ENCODE data around the gene PLXNA4. TPM values are rescaled to one million over a fixed set of nuclear protein-coding genes. Genes with fewer than 3 reads are reported as not detected.
A peak's percentile ranks its signal among the peaks of the same experiment; 100 is the strongest.

The PLXNA4 gene
- total RNA-seq, 1 donor from 2014 or later: 3.3 TPM

DNA sequence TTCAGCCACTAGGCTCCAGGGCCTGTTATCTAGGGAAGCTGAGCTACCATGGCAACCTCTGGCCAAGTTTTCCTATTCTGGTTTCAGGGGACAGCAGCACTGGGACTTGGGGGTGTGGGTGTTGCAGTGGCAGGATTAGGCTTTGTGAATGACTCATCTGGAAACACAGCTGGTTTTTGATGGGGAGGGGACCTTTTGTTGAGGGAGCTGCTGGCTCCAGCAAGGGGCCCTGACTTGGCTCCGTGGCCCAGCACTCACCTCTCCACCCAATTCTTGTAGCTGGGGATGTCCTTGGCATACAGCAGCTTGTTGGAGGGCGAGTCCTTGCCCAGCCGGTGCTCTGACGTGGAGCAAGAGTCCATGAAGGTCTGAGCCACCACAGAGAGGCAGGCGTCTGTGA is 435.9 kb downstream of the PLXNA4 start:
- peaks cover 2% of the 10 kb centered on the region for H3K36me3 ChIP-seq (ENCODE audit: insufficient read depth, low read length)
- no peak overlapping the region for H3K4me3 ChIP-seq (ENCODE audit: insufficient read depth, low read depth, low read length)
- no peak overlapping the region for H3K27ac ChIP-seq (ENCODE audit: low read depth, low read length)
- no peak overlapping the region for H3K4me2 ChIP-seq (ENCODE audit: low read length)
- H3K27me3 ChIP-seq (ENCODE audit: insufficient read depth, low read length): no peaks in the 10 kb centered on the region
- no peaks in the 10 kb centered on the region for H3K27me3 Mint-ChIP-seq (ENCODE audit: low read depth, unreplicated experiment)
- no peak overlapping the region for H2AFZ ChIP-seq (ENCODE audit: low read depth, low read length)
- H3K9me3 ChIP-seq (ENCODE audit: insufficient read depth, low read depth, low read length): no peaks in the 10 kb centered on the region
- H3K36me3 Mint-ChIP-seq (ENCODE audit: low read depth, unreplicated experiment): no peaks in the 10 kb centered on the region
- H3K27ac Mint-ChIP-seq (ENCODE audit: unreplicated experiment): peak overlapping the region; percentile 36
- H3K4me3 Mint-ChIP-seq (ENCODE audit: unreplicated experiment): no peak overlapping the region
- no peak for FAIRE-seq
- peaks cover 25% of the 10 kb centered on the region for H3K4me1 ChIP-seq (ENCODE audit: insufficient read depth, low read length)
- TF ChIP-seq, protein P1, sequence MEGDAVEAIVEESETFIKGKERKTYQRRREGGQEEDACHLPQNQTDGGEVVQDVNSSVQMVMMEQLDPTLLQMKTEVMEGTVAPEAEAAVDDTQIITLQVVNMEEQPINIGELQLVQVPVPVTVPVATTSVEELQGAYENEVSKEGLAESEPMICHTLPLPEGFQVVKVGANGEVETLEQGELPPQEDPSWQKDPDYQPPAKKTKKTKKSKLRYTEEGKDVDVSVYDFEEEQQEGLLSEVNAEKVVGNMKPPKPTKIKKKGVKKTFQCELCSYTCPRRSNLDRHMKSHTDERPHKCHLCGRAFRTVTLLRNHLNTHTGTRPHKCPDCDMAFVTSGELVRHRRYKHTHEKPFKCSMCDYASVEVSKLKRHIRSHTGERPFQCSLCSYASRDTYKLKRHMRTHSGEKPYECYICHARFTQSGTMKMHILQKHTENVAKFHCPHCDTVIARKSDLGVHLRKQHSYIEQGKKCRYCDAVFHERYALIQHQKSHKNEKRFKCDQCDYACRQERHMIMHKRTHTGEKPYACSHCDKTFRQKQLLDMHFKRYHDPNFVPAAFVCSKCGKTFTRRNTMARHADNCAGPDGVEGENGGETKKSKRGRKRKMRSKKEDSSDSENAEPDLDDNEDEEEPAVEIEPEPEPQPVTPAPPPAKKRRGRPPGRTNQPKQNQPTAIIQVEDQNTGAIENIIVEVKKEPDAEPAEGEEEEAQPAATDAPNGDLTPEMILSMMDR (IDR thresholded peaks at IDR 0.05; ENCODE audit: insufficient read depth, low read depth, low read length): no peak
- no peak for TF ChIP-seq EZH2 (IDR thresholded peaks at IDR 0.05; ENCODE audit: insufficient read depth, low read length)
- H4K20me1 ChIP-seq (ENCODE audit: insufficient read depth, low read length): no peaks in the 10 kb centered on the region
- no peaks in the 10 kb centered on the region for H3K79me2 ChIP-seq (ENCODE audit: insufficient read depth, low read length)
- H3K4me1 Mint-ChIP-seq (ENCODE audit: low read depth, unreplicated experiment): peaks cover 39% of the 10 kb centered on the region
- no peak overlapping the region for H3K9ac ChIP-seq (ENCODE audit: low read length)
- no peaks in the 10 kb centered on the region for H3K9me3 Mint-ChIP-seq (ENCODE audit: unreplicated experiment)
- peak; percentile 43 for DNase-seq (ENCODE audit: low read depth)

DNA sequence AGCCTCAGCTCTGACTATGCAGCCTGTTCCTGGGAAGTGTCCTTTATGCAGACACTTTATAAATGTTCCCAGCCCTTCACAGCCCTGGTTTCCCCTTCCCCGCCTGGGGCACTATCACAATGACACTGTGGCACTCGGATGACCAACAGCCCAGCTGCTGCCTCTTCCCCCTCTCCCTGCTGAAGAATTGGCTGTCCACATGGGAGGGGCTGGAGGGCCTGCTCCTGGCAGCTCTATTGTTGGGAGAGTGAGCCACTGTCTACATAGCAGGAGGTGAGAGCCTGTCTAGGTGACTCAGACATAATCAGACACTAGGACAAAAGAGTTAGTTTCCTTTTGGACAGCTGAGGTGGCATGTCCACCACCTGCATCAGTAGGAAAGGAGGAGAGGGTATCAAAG is 437.5 kb downstream of the PLXNA4 start:
- H3K27ac Mint-ChIP-seq (ENCODE audit: unreplicated experiment): peak overlapping the region; percentile 15
- no peaks in the 10 kb centered on the region for H3K36me3 Mint-ChIP-seq (ENCODE audit: low read depth, unreplicated experiment)
- Histone ChIP-seq H3K9me3 (ENCODE audit: insufficient read depth, low read depth, low read length) (no peaks in the 10 kb centered on the region), H3K27me3 (ENCODE audit: insufficient read depth, low read length) (no peaks in the 10 kb centered on the region), H3K4me1 (ENCODE audit: insufficient read depth, low read length) (peaks cover 20% of the 10 kb centered on the region), H3K9ac (ENCODE audit: low read length) (no peak overlapping the region), H3K79me2 (ENCODE audit: insufficient read depth, low read length) (no peaks in the 10 kb centered on the region), H3K4me2 (ENCODE audit: low read length) (peak overlapping the region; percentile 9), H3K27ac (ENCODE audit: low read depth, low read length) (no peak overlapping the region), H2AFZ (ENCODE audit: low read depth, low read length) (no peak overlapping the region), H3K4me3 (ENCODE audit: insufficient read depth, low read depth, low read length) (no peak overlapping the region), H4K20me1 (ENCODE audit: insufficient read depth, low read length) (no peaks in the 10 kb centered on the region), H3K36me3 (ENCODE audit: insufficient read depth, low read length) (peaks cover 2% of the 10 kb centered on the region)
- no peaks in the 10 kb centered on the region for H3K9me3 Mint-ChIP-seq (ENCODE audit: unreplicated experiment)
- peaks cover 38% of the 10 kb centered on the region for H3K4me1 Mint-ChIP-seq (ENCODE audit: low read depth, unreplicated experiment)
- no peak for FAIRE-seq
- no peak for TF ChIP-seq EZH2 (IDR thresholded peaks at IDR 0.05; ENCODE audit: insufficient read depth, low read length)
- TF ChIP-seq, protein P1 (IDR thresholded peaks at IDR 0.05; ENCODE audit: insufficient read depth, low read depth, low read length): no peak
- H3K27me3 Mint-ChIP-seq (ENCODE audit: low read depth, unreplicated experiment): no peaks in the 10 kb centered on the region
- peak; percentile 64 for DNase-seq (ENCODE audit: low read depth)
- no peak overlapping the region for H3K4me3 Mint-ChIP-seq (ENCODE audit: unreplicated experiment)

DNA sequence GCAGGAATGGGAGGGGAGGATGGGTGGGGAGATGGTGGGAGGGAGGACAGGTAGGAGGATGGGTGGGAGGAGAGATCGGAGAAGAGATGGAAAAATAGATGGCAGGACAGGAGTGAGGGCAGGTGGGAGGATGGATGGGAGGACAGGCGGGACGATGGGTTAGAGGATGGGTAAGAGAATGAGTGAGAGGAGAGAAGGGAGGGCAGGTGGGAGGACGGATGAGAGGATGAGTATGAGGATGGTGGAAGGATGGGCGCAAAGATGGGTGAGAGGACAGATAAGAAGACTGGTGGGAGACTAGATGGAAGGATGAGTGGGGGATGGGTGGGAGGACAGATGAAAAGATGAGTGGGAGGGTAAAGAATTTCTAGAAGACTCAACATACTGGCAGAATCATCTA is 438.6 kb downstream of the PLXNA4 start:
- Histone ChIP-seq H3K9me3 (ENCODE audit: insufficient read depth, low read depth, low read length) (no peaks in the 10 kb centered on the region), H3K79me2 (ENCODE audit: insufficient read depth, low read length) (no peaks in the 10 kb centered on the region), H3K27ac (ENCODE audit: low read depth, low read length) (no peak overlapping the region), H4K20me1 (ENCODE audit: insufficient read depth, low read length) (no peaks in the 10 kb centered on the region), H3K4me2 (ENCODE audit: low read length) (no peak overlapping the region), H3K27me3 (ENCODE audit: insufficient read depth, low read length) (no peaks in the 10 kb centered on the region), H2AFZ (ENCODE audit: low read depth, low read length) (no peak overlapping the region), H3K4me1 (ENCODE audit: insufficient read depth, low read length) (peaks cover 20% of the 10 kb centered on the region), H3K4me3 (ENCODE audit: insufficient read depth, low read depth, low read length) (no peak overlapping the region), H3K36me3 (ENCODE audit: insufficient read depth, low read length) (peaks cover 2% of the 10 kb centered on the region), H3K9ac (ENCODE audit: low read length) (no peak overlapping the region)
- Mint-ChIP-seq H3K27ac (ENCODE audit: unreplicated experiment) (no peak overlapping the region), H3K36me3 (ENCODE audit: low read depth, unreplicated experiment) (peaks cover 2% of the 10 kb centered on the region), H3K27me3 (ENCODE audit: low read depth, unreplicated experiment) (peaks cover 2% of the 10 kb centered on the region), H3K9me3 (ENCODE audit: unreplicated experiment) (no peaks in the 10 kb centered on the region), H3K4me3 (ENCODE audit: unreplicated experiment) (no peak overlapping the region), H3K4me1 (ENCODE audit: low read depth, unreplicated experiment) (peaks cover 38% of the 10 kb centered on the region)
- DNase-seq (ENCODE audit: low read depth) (no peak), FAIRE-seq (no peak)
- TF ChIP-seq, protein P1 (IDR thresholded peaks at IDR 0.05; ENCODE audit: insufficient read depth, low read depth, low read length): no peak
- no peak for TF ChIP-seq EZH2 (IDR thresholded peaks at IDR 0.05; ENCODE audit: insufficient read depth, low read length)

Data from astrocyte (in vitro differentiated cells and primary cell).